GM23338 (cell line): ENCODE measurements around the gene CTNNA3. TPM values are rescaled to one million over a fixed set of nuclear protein-coding genes. Genes with fewer than 3 reads are reported as not detected.
A peak's percentile ranks its signal among the peaks of the same experiment; 100 is the strongest.

Source experiments
- ATAC-seq: fragments of 200-7000 bp; cut with Tn5 transposase; 3 replicates; pipeline ENCODE4 v1.9.1; 2020
- DNase-seq: peaks from one replicate; pipeline ENCODE4 v3.0.0-alpha.2; 2015; ENCODE audit warnings: low spot score
- H2AFZ ChIP-seq: fragments of 200-600 bp; sonication (generic); 2 replicates; pipeline ENCODE4 v1.8.0; 2016; ENCODE audit warnings: antibody characterized with exemption, mild to moderate bottlenecking, moderate library complexity
- H3F3A ChIP-seq: fragments of 200-600 bp; sonication (generic); replicated peaks from 2 replicates; pipeline ENCODE4 v1.8.0; 2017; ENCODE audit warnings: antibody characterized with exemption, mixed run types, low read depth
- H3K27ac ChIP-seq: fragments of 200-600 bp; sonication (generic); 2 replicates; pipeline ENCODE4 v1.6.1; 2016; ENCODE audit warnings: low read depth
- H3K27me3 ChIP-seq: fragments of 200-600 bp; sonication (generic); 2 replicates; pipeline ENCODE4 v1.8.0; 2016; ENCODE audit warnings: mild to moderate bottlenecking, mixed run types, moderate library complexity; ENCODE audit not compliant: insufficient read depth
- H3K36me3 ChIP-seq: fragments of 200-600 bp; sonication (generic); 2 replicates; pipeline ENCODE4 v1.8.0; 2016; ENCODE audit warnings: mild to moderate bottlenecking; ENCODE audit not compliant: insufficient read depth
- H3K4me1 ChIP-seq: fragments of 200-600 bp; sonication (generic); 2 replicates; pipeline ENCODE4 v1.8.0; 2016; ENCODE audit warnings: mild to moderate bottlenecking, moderate library complexity; ENCODE audit not compliant: insufficient read depth
- H3K4me2 ChIP-seq: fragments of 200-600 bp; sonication (generic); 2 replicates; pipeline ENCODE4 v1.7.1; 2017; ENCODE audit warnings: mixed run types
- H3K4me3 ChIP-seq: fragments of 200-600 bp; sonication (generic); 2 replicates; pipeline ENCODE4 v1.6.1; 2016; ENCODE audit warnings: mixed run types
- H3K79me2 ChIP-seq: fragments of 200-600 bp; sonication (generic); replicated peaks from 2 replicates; pipeline ENCODE4 v1.8.0; 2017; ENCODE audit warnings: mild to moderate bottlenecking; ENCODE audit not compliant: insufficient read depth
- H3K9me2 ChIP-seq: fragments of 200-600 bp; sonication (generic); 2 replicates; pipeline ENCODE4 v1.8.0; 2017; ENCODE audit not compliant: insufficient read depth
- H4K20me1 ChIP-seq: fragments of 200-600 bp; sonication (generic); replicated peaks from 2 replicates; pipeline ENCODE4 v1.8.0; 2017; ENCODE audit warnings: mild to moderate bottlenecking; ENCODE audit not compliant: insufficient read depth
- H3K27ac Mint-ChIP-seq: 2 replicates; pipeline ENCODE4 v1.8.0; 2020; ENCODE audit warnings: inconsistent platforms, mild to moderate bottlenecking, moderate library complexity, mixed read lengths
- H3K27me3 Mint-ChIP-seq: 3 replicates; pipeline ENCODE4 v1.8.0; 2022; ENCODE audit warnings: low read depth, mild to moderate bottlenecking, moderate library complexity, mixed read lengths, inconsistent platforms; ENCODE audit not compliant: insufficient read depth, poor library complexity
- H3K36me3 Mint-ChIP-seq: 3 replicates; pipeline ENCODE4 v1.8.0; 2021; ENCODE audit warnings: low read depth, mild to moderate bottlenecking, inconsistent platforms, moderate library complexity, mixed read lengths
- H3K4me1 Mint-ChIP-seq: 3 replicates; pipeline ENCODE4 v1.8.0; 2020; ENCODE audit warnings: mild to moderate bottlenecking, inconsistent platforms, mixed read lengths
- H3K4me3 Mint-ChIP-seq: 3 replicates; pipeline ENCODE4 v1.8.0; 2021; ENCODE audit warnings: moderate library complexity, mild to moderate bottlenecking, inconsistent platforms, mixed read lengths
- H3K9me3 Mint-ChIP-seq: 3 replicates; pipeline ENCODE4 v1.8.0; 2020; ENCODE audit warnings: moderate library complexity, mild to moderate bottlenecking, inconsistent platforms, mixed read lengths
- NANOG ChIP-seq: IDR thresholded peaks from 2 replicates; pipeline ENCODE4 v1.6.1; 2016; ENCODE audit warnings: antibody characterized with exemption, borderline replicate concordance
- STAT1 ChIP-seq: IDR thresholded peaks from one replicate; pipeline ENCODE4 v1.6.1; 2016; ENCODE audit warnings: antibody characterized with exemption; ENCODE audit not compliant: unreplicated experiment
- polyA plus RNA-seq: library from polyadenylated mRNA; unstranded; fragments of >200 nt; fragmentation: Nextera tagmentation; extraction: Ambion mirVana; gene quantifications from 2 replicates; pipeline ENCODE4 v1.2.1, GENCODE V29; 2016
- total RNA-seq: library from RNA; depleted of rRNA; stranded (reverse); fragments of >200 nt; shearing (Covaris generic); gene quantifications from 2 replicates; pipeline ENCODE4 v1.2.3, GENCODE V29; 2014
- TF ChIP-seq, protein P1 (sequence below): fragments of 250-450 bp; sonication (Bioruptor Pico); IDR thresholded peaks from 2 replicates; pipeline ENCODE4 v1.5.0; 2020; ENCODE audit warnings: mild to moderate bottlenecking, moderate library complexity
- TF ChIP-seq, protein P2 (sequence below): IDR thresholded peaks from 2 replicates; pipeline ENCODE4 v1.6.1; 2016; ENCODE audit warnings: antibody characterized with exemption

The CTNNA3 gene
- total and polyA plus RNA-seq, 2 experiments from 2014 or later, result 0.71 to 3.3 TPM

DNA sequence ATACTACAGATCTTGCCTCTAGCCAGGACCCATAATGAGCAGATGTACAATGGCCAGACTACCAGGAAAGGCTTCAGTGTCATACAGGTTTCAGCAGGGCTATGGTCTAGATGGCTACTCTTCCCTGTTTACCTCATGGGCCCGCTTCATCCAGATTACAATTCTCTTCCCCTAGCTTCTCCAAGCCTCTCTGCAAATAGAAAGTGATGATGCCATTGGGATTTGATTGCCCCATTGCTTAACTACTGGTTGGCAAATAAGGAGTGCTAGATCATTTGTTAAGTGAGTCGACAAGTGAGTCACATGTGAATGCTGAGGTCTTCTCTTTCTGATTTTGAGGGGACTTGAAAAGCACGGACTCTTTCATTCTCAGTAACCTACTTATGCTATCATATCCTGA is 1131.7 kb downstream of the CTNNA3 start (continued):
- TF ChIP-seq, protein P1, sequence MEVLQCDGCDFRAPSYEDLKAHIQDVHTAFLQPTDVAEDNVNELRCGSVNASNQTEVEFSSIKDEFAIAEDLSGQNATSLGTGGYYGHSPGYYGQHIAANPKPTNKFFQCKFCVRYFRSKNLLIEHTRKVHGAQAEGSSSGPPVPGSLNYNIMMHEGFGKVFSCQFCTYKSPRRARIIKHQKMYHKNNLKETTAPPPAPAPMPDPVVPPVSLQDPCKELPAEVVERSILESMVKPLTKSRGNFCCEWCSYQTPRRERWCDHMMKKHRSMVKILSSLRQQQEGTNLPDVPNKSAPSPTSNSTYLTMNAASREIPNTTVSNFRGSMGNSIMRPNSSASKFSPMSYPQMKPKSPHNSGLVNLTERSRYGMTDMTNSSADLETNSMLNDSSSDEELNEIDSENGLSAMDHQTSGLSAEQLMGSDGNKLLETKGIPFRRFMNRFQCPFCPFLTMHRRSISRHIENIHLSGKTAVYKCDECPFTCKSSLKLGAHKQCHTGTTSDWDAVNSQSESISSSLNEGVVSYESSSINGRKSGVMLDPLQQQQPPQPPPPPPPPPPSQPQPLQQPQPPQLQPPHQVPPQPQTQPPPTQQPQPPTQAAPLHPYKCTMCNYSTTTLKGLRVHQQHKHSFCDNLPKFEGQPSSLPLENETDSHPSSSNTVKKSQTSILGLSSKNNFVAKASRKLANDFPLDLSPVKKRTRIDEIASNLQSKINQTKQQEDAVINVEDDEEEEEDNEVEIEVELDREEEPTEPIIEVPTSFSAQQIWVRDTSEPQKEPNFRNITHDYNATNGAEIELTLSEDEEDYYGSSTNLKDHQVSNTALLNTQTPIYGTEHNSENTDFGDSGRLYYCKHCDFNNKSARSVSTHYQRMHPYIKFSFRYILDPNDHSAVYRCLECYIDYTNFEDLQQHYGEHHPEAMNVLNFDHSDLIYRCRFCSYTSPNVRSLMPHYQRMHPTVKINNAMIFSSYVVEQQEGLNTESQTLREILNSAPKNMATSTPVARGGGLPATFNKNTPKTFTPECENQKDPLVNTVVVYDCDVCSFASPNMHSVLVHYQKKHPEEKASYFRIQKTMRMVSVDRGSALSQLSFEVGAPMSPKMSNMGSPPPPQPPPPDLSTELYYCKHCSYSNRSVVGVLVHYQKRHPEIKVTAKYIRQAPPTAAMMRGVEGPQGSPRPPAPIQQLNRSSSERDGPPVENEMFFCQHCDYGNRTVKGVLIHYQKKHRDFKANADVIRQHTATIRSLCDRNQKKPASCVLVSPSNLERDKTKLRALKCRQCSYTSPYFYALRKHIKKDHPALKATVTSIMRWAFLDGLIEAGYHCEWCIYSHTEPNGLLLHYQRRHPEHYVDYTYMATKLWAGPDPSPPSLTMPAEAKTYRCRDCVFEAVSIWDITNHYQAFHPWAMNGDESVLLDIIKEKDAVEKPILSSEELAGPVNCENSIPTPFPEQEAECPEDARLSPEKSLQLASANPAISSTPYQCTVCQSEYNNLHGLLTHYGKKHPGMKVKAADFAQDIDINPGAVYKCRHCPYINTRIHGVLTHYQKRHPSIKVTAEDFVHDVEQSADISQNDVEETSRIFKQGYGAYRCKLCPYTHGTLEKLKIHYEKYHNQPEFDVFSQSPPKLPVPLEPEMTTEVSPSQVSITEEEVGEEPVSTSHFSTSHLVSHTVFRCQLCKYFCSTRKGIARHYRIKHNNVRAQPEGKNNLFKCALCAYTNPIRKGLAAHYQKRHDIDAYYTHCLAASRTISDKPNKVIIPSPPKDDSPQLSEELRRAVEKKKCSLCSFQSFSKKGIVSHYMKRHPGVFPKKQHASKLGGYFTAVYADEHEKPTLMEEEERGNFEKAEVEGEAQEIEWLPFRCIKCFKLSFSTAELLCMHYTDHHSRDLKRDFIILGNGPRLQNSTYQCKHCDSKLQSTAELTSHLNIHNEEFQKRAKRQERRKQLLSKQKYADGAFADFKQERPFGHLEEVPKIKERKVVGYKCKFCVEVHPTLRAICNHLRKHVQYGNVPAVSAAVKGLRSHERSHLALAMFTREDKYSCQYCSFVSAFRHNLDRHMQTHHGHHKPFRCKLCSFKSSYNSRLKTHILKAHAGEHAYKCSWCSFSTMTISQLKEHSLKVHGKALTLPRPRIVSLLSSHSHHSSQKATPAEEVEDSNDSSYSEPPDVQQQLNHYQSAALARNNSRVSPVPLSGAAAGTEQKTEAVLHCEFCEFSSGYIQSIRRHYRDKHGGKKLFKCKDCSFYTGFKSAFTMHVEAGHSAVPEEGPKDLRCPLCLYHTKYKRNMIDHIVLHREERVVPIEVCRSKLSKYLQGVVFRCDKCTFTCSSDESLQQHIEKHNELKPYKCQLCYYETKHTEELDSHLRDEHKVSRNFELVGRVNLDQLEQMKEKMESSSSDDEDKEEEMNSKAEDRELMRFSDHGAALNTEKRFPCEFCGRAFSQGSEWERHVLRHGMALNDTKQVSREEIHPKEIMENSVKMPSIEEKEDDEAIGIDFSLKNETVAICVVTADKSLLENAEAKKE (CRISPR knock-in tag), result no peak
- TF ChIP-seq STAT1 (no peak), NANOG (no peak)
- TF ChIP-seq, protein P2, sequence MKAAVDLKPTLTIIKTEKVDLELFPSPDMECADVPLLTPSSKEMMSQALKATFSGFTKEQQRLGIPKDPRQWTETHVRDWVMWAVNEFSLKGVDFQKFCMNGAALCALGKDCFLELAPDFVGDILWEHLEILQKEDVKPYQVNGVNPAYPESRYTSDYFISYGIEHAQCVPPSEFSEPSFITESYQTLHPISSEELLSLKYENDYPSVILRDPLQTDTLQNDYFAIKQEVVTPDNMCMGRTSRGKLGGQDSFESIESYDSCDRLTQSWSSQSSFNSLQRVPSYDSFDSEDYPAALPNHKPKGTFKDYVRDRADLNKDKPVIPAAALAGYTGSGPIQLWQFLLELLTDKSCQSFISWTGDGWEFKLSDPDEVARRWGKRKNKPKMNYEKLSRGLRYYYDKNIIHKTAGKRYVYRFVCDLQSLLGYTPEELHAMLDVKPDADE, result no peak

DNA sequence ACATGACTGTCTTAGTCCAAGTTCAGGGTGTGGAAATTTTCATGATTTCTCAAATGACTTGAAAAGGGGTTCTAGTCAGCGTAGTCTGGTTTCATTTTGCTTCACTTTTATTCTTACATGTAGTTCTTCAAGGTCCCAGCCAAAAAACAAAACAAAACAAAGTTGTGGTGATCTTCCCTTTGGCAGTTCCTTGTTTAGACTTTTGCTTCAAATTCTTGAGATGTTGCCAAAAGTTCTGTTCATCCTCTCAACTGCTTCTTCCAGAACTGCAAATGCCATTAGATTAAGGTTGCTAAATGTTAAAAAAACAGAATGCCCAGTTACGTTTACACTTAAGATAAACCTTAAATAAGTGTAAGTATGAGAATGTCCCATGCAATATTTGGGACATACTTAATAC is 1140.9 kb downstream of the CTNNA3 start:
- ATAC-seq (no peak), DNase-seq (no peak)
- TF ChIP-seq, protein P1 (CRISPR knock-in tag), result no peak
- no peaks in the 10 kb centered on the region for H3K4me1 Mint-ChIP-seq
- Histone ChIP-seq H3F3A (no peaks in the 10 kb centered on the region), H2AFZ (peak overlapping the region; percentile 53; the same call in 1 of the 2 replicates), H3K9me2 (no peaks in the 10 kb centered on the region), H3K4me3 (no peak overlapping the region), H3K36me3 (no peaks in the 10 kb centered on the region), H3K4me1 (no peaks in the 10 kb centered on the region), H3K79me2 (no peaks in the 10 kb centered on the region), H4K20me1 (no peaks in the 10 kb centered on the region), H3K27me3 (no peaks in the 10 kb centered on the region), H3K4me2 (no peak overlapping the region), H3K27ac (no peak overlapping the region)
- no peaks in the 10 kb centered on the region; the same call in 2 of the 3 replicates for H3K9me3 Mint-ChIP-seq
- H3K27me3 Mint-ChIP-seq, result peaks cover 3% of the 10 kb centered on the region
- no peak overlapping the region for H3K4me3 Mint-ChIP-seq
- H3K36me3 Mint-ChIP-seq, result no peaks in the 10 kb centered on the region
- no peak overlapping the region for H3K27ac Mint-ChIP-seq
